Activated T-helper 2 cell treated with anti-CD3 and anti-CD28 coated beads, Interferon-gamma antibody, Interleukin-2, Interleukin-4, amounts not matched to agents 10 μg/mL and 5 μg/mL and 100 μg/mL, durations not matched to agents 14 hours and 24 hours and 36 hours (primary cell): ENCODE data around the gene SNX14. TPM values are rescaled to one million over a fixed set of nuclear protein-coding genes. Genes with fewer than 3 reads are reported as not detected.
"Not testable (repeated sequence)": the region's sequence is repeated elsewhere in the genome, so short reads cannot be mapped to it uniquely, and the experiment has no call there.

Experiments
- DNase-seq: peaks from one replicate; pipeline ENCODE4 v3.0.0; 2021; ENCODE audit warnings: low spot score
- H3K27ac Mint-ChIP-seq: one replicate; pipeline ENCODE4 v1.8.0; 2021; ENCODE audit warnings: mixed read lengths
- H3K27me3 Mint-ChIP-seq: one replicate; pipeline ENCODE4 v1.8.0; 2021; ENCODE audit warnings: low read depth, mixed read lengths
- H3K36me3 Mint-ChIP-seq: one replicate; pipeline ENCODE4 v1.8.0; 2021; ENCODE audit warnings: low read depth, mixed read lengths
- H3K4me1 Mint-ChIP-seq: one replicate; pipeline ENCODE4 v1.8.0; 2021; ENCODE audit warnings: low read depth, mixed read lengths
- H3K4me3 Mint-ChIP-seq: one replicate; pipeline ENCODE4 v1.8.0; 2021; ENCODE audit warnings: low read depth, mild to moderate bottlenecking, moderate library complexity, mixed read lengths
- H3K9me3 Mint-ChIP-seq: one replicate; pipeline ENCODE4 v1.8.0; 2021; ENCODE audit warnings: mixed read lengths
- intact Hi-C: fragments of 100-400 bp; cut with micrococcal nuclease; formaldehyde crosslinking; loops from one replicate; pipeline ENCODE4 v1.15.1; 2023
- total RNA-seq: library from RNA; stranded (reverse); gene quantifications from 2 replicates; pipeline ENCODE4 v1.2.3, GENCODE V29; 2022

Gene SNX14
- total RNA-seq, 1 donor from 2014 or later = 57.5 TPM

DNA sequence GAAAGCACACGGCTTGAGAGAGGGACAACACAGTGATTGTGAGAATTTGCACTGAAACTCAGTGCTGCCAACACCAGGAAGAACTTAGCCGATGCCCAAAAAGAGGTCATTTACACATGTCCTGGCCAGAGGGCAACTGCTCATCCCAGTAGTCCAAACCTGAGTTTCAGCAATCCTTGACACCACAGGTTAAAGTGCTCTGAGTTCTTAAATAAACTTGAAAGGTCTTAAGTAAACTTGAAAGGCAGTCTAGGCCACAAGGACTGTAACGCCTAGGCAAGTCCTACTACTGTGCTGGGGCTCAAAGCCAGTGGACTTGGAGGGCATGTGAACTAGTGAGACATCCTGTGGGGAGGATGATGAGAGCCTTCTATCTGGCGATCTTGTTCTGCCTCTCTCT lies 14.1 kb downstream of the SNX14 start:
- no peak overlapping the region for H3K4me3 Mint-ChIP-seq
- H3K36me3 Mint-ChIP-seq = peaks cover 48% of the 10 kb centered on the region
- intact Hi-C loops = no loop called here
- H3K27me3 Mint-ChIP-seq = no peaks in the 10 kb centered on the region
- DNase-seq = no peak
- H3K9me3 Mint-ChIP-seq = peaks cover 36% of the 10 kb centered on the region
- peaks cover 15% of the 10 kb centered on the region for H3K4me1 Mint-ChIP-seq
- no peak overlapping the region for H3K27ac Mint-ChIP-seq

DNA sequence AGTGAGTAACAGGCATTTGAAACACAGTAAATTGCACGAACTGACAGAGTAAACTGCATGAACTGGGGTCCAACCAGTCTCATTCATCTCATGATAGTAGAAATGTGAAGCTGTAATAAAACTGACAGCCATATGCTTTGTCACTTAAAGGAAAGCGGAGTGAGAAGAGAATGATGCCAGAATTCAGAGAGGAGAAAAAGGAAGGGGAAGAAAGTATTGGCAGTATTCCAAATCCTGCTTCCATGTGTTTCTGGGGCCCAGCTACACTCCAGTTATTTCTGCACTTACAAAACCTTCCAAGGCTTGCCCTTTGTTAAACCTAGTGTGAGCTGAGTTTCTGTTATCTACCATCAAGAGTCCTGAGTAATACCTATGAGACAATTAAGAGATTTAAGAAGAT lies 17.2 kb downstream of the SNX14 start:
- Mint-ChIP-seq H3K27me3 (no peaks in the 10 kb centered on the region), H3K36me3 (peaks cover 26% of the 10 kb centered on the region), H3K4me1 (peaks cover 11% of the 10 kb centered on the region), H3K4me3 (no peak overlapping the region), H3K27ac (no peak overlapping the region), H3K9me3 (peaks cover 5% of the 10 kb centered on the region)
- intact Hi-C loops = no loop called here
- no peak for DNase-seq

DNA sequence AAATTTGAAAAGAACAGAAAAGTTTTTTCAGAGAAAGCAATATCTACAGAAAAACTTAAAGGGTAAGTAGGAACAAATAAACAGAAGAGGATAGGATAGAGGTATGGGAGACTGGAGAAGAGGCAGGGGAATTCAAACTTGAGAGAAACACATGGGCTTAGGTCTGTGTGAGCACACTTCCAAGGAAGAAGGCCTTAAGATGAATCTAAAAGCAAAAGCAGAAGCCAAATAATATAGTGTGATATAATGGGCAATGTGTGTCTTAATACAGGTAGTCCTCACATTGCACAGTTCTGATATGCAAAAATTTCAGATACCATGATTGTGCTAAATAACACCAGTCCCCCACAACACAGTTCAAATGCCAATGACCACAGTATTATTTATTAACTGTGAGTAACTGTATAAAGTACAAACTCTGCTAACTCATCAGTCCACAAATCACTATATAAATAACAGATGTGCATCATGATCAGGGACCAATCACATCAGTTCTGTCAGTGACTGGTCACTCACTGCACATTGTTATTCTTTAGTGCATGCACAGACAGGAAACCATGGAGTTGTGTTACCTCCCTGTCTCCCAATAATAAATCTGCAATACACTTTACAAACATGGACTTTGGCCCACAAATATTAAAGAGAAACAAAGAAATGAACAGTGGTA lies 18.6 kb downstream of the SNX14 start:
- H3K9me3 Mint-ChIP-seq = no peaks in the 10 kb centered on the region
- no peak overlapping the region for H3K27ac Mint-ChIP-seq
- DNase-seq = no peak
- H3K4me1 Mint-ChIP-seq = peaks cover 3% of the 10 kb centered on the region
- H3K4me3 Mint-ChIP-seq = no peak overlapping the region
- H3K27me3 Mint-ChIP-seq = no peaks in the 10 kb centered on the region
- H3K36me3 Mint-ChIP-seq = peaks cover 25% of the 10 kb centered on the region
- intact Hi-C loops = no loop called here

DNA sequence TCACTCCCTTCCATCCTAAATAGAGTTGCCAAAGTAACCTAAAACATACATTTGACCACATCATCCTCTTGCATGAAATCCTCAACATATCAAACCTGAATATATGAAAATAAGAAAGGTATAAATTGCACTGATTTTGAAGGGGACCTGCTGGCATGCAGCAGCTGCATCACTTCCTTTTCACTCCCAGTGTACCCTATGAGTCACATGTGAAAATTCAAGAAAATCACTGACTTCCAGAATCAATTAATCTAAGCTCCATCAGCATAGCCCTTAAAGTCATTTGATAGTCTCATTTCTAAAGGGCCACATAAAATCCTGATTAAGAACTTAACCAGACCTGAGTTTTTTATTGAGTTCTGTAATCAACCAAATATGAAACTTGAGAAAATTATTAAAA lies 24.3 kb downstream of the SNX14 start:
- no peak overlapping the region for H3K4me3 Mint-ChIP-seq
- DNase-seq = no peak
- no peak overlapping the region for H3K27ac Mint-ChIP-seq
- H3K4me1 Mint-ChIP-seq = peaks cover 11% of the 10 kb centered on the region
- H3K27me3 Mint-ChIP-seq = no peaks in the 10 kb centered on the region
- H3K36me3 Mint-ChIP-seq = peaks cover 58% of the 10 kb centered on the region
- H3K9me3 Mint-ChIP-seq = peaks cover 1% of the 10 kb centered on the region
- intact Hi-C loops = no loop called here

DNA sequence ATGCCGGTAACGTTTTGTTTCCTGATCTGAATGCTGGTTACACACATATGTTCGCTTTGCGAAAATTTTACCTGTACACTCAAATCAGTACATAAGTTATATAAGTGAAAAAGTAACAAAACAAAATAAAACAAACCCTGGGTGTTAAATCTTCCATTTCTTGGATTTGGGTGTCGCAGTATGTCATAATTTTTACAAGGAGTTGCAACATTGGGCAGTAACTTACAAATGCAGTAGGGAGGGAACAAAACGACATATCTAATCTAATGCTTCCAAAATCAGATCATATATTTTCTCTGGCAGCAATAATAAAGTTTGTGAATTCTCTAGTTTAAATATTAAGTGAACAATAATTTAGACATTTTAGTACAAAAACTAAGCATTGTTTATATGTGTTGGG lies 25.2 kb downstream of the SNX14 start:
- Mint-ChIP-seq H3K27ac (no peak overlapping the region), H3K4me1 (peaks cover 11% of the 10 kb centered on the region), H3K27me3 (no peaks in the 10 kb centered on the region), H3K36me3 (peaks cover 67% of the 10 kb centered on the region), H3K9me3 (peaks cover 5% of the 10 kb centered on the region), H3K4me3 (no peak overlapping the region)
- no peak for DNase-seq
- intact Hi-C loops = no loop called here

DNA sequence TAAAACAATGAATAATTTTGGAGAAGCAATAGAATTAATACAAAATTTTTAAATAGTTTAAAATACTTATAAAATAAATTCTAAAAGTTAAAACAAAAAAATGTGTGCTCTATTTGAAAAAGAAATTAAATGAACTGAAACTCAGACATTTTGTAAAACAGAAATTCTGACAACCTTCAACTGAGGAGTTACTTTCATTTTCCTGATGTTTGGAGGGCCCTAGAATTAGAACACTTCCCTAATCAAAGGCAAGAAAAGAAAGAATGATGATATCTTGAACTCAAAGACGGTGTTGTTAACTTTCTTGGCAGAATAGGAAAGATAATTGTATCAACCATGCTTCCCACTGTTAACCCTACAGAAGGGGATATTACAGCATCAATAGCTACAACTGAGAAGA lies 27.9 kb downstream of the SNX14 start:
- H3K4me1 Mint-ChIP-seq = peaks cover 11% of the 10 kb centered on the region

DNA sequence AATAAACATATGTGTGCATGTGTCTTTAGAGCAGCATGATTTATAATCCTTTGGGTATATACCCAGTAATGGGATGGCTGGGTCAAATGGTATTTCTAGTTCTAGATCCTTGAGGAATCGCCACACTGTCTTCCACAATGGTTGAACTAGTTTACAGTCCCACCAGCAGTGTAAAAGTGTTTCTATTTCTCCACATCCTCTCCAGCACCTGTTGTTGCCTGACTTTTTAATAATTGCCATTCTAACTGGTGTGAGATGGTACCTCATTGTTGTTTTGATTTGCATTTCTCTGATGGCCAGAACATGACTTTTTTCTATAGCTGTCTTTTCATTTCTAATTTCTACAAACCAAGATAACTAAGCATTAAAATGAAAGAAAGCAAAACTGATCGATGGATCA lies 29.4 kb downstream of the SNX14 start:
- H3K4me3 Mint-ChIP-seq, DNase-seq, H3K4me1 Mint-ChIP-seq, H3K27me3 Mint-ChIP-seq, H3K9me3 Mint-ChIP-seq, intact Hi-C loops, H3K27ac Mint-ChIP-seq: not testable (repeated sequence)
- H3K36me3 Mint-ChIP-seq = peaks cover 60% of the 10 kb centered on the region

More for the DNA sequence above, 27.9 kb downstream of the SNX14 start:
- Mint-ChIP-seq H3K36me3 (peaks cover 57% of the 10 kb centered on the region), H3K27me3 (no peaks in the 10 kb centered on the region), H3K27ac (no peak overlapping the region), H3K4me3 (no peak overlapping the region), H3K9me3 (peaks cover 5% of the 10 kb centered on the region)
- intact Hi-C loops = no loop called here
- no peak for DNase-seq

DNA sequence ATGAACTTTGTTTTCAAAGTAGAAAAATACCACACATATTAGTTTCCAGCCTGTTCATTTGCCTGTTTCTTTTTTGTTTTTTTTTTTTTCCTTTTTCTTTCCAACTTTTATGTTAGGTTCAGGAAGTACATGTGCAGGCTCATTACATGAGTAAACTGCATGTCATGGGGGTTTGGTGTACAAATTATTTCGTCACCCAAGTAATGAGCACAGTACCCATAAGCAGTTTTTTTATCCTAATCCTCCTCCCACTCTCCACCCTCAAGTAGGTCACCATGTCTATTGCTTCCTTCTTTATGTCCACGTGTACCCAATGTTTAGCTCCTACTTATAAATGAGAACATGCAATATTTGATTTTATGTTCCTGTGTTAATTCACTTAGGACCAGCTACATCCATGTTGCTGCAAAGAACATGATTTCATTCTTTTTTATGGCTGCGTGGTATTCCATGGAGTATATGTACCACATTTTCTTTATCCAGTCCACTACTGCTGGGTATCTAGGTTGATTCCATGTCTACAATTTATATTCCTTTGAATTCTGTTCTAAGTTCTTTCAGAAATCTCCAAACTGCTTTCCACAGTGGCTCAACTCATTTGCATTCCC lies 31.8 kb downstream of the SNX14 start:
- Mint-ChIP-seq H3K9me3 (peaks cover 5% of the 10 kb centered on the region), H3K36me3 (peaks cover 48% of the 10 kb centered on the region), H3K4me1 (peaks cover 4% of the 10 kb centered on the region), H3K4me3 (no peak overlapping the region), H3K27ac (no peak overlapping the region), H3K27me3 (no peaks in the 10 kb centered on the region)
- no peak for DNase-seq
- intact Hi-C loops = no loop called here

DNA sequence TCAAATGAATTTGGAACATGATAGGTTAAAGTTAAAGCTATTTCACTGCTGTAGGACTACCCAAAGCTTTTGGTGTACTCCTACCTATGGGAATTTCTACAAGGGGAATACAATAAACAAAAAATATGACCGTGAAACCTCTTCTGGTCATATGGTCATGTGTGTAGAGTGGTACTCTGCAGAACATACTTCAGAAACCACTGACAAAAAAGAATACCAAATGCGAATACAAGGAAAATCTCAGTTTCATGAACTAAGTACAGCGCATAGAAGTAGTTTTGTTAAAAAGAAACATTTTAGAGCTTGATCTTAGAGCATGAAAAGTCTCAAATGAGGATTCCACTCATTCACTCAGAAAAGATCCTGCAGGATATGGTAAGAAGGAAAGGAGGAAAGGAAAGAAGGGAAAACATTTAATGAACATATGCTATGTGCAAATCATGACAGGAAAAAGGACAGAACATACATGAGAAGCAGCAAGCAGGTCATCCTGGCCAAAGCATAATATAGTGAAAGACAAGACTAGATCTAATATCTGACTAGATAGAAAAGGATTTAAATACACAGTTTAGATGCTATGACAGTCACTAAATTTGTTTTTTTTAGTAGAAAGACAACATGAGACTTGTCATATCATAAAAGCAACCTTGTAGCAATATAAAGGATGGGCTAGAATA lies 36.5 kb downstream of the SNX14 start:
- DNase-seq = no peak
- Mint-ChIP-seq H3K27me3 (no peaks in the 10 kb centered on the region), H3K4me3 (no peak overlapping the region), H3K9me3 (no peaks in the 10 kb centered on the region), H3K36me3 (peaks cover 39% of the 10 kb centered on the region), H3K27ac (no peak overlapping the region), H3K4me1 (no peaks in the 10 kb centered on the region)
- intact Hi-C loops = no loop called here

DNA sequence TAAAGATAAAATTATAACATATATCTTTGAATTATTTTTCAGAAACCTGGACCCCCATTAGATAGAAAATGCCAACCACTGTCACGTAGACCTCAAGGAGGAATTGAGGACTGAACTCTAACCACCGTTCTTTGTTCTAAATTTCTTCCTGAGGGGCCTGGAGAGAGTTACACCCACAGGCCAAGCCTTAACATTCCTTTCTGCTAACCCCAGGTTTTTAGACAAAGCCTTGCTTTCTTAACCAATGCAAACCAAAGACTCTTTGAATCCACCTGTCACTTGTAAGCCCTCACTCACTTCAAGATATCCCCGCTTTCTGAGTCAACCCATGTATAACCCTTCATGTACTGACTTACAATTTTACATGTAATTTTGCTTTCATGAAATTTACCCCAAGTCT lies 41.0 kb downstream of the SNX14 start:
- Mint-ChIP-seq H3K4me3 (no peak overlapping the region), H3K9me3 (peaks cover 3% of the 10 kb centered on the region), H3K4me1 (no peaks in the 10 kb centered on the region), H3K27me3 (no peaks in the 10 kb centered on the region), H3K27ac (no peak overlapping the region), H3K36me3 (peaks cover 40% of the 10 kb centered on the region)
- intact Hi-C loops = no loop called here
- DNase-seq = no peak

DNA sequence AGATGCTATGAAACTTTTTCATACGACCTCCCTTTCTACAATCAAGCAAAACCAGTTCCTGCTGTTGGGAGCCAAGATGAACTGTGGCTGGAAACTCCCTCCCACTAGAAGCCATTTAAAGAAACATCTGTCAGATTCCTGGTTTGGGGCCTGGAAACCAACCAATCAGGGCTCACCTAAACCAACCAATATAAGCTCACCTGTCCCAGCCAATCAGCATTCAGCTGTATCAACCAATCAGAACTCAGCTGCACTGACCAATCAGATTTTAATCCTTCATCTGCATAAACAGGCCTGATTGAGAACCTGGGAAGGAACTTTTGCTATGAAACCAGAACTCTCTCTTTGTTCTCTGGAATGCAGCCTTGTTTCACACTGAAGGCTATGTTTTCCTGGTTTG lies 42.4 kb downstream of the SNX14 start:
- H3K4me3 Mint-ChIP-seq = no peak overlapping the region
- peaks cover 4% of the 10 kb centered on the region for H3K9me3 Mint-ChIP-seq
- H3K27me3 Mint-ChIP-seq = no peaks in the 10 kb centered on the region
- H3K36me3 Mint-ChIP-seq = peaks cover 45% of the 10 kb centered on the region
- H3K4me1 Mint-ChIP-seq = no peaks in the 10 kb centered on the region
- no peak overlapping the region for H3K27ac Mint-ChIP-seq
- DNase-seq = no peak
- intact Hi-C loops = no loop called here

DNA sequence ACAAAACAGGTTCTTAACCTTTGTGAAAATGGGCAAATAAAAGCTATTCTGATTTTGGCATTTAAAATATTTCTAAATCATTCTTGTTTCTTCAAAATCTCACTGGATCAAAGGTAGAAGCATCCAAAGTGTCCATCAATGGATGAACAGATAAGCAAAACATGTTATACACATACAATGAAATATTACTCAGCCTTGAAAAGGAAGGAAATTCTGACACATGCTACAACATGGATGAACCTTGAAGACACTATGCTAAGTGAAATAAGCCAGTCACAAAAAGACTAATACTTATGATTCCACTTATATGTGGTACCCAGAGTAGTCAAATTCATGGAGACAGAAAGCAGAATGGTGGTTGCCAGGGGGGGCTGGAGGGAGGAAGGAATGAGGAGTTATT lies 45.9 kb downstream of the SNX14 start:
- Mint-ChIP-seq H3K4me1 (no peaks in the 10 kb centered on the region), H3K27me3 (no peaks in the 10 kb centered on the region), H3K9me3 (peaks cover 4% of the 10 kb centered on the region), H3K36me3 (peaks cover 49% of the 10 kb centered on the region), H3K27ac (no peak overlapping the region), H3K4me3 (no peak overlapping the region)
- DNase-seq = no peak
- intact Hi-C loops = no loop called here

DNA sequence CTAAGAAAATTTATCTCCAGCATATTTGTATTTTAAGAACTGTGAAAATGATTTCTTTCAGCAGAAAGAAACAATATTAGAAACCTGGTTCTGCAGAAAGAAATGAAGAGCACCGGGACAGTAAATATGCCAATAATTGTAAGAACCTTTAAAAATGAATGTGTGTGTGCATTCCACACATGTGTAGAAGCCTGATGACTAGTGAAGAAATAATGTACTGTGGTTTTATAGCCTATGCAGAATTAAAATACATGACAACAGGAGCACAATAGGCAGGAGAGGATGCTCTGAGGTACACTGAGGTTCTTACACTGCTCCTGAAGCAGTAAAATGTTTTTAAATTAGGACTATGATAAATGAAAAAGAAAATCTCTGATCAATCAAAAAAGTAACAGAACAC lies 48.9 kb downstream of the SNX14 start:
- no peak for DNase-seq
- intact Hi-C loops = no loop called here
- H3K4me1 Mint-ChIP-seq = no peaks in the 10 kb centered on the region
- peaks cover 39% of the 10 kb centered on the region for H3K36me3 Mint-ChIP-seq
- H3K27me3 Mint-ChIP-seq = no peaks in the 10 kb centered on the region
- H3K27ac Mint-ChIP-seq = no peak overlapping the region
- H3K9me3 Mint-ChIP-seq = peaks cover 4% of the 10 kb centered on the region
- no peak overlapping the region for H3K4me3 Mint-ChIP-seq
